ENCODE results near the gene TEAD3. TPM values are rescaled to one million over a fixed set of nuclear protein-coding genes. Genes with fewer than 3 reads are reported as not detected.

TEAD3 gene
- total RNA-seq, 2 experiments from 2014 or later: not detected

DNA sequence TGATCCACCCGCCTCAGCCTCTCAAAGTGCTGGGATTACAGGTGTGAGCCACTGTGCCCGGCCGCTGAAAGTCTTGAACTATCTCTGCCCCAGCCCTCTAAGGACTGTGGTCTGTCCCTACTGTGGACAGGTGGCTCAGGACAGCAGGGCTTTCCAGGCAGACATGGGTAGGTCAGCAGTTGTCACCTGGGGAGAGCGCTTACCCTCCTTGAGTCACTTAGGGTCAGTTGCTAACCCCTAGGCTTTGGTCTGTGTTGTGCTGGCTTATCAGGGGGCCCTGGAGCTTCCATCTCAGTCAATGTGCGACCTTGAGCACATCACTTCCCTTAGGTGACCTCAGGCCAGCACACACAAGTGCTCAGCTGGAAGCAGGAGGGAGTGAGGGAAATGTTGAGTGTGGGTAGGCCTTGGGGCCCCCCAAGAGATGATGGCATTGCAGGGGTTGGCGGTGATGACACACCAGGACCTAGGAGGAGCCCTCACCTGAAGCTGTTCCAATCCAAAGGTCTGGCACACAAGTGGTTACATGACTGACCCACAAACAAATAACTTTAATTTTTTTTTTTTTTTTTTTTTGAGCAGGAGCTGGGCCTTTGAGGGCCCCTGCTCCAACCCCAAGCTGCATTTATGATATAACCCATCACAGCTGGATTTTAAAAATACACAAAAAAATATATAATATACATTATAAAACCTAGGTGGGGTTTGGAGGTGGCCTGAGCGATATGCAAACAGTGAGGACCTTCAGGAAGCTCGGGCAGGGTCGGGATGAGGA is 23.6 kb downstream of the TEAD3 start:
- no peak overlapping the region for H2AFZ ChIP-seq (ENCODE audit: low read length)
- H3K36me3 ChIP-seq (ENCODE audit: insufficient read depth, low read length): peaks cover 61% of the 10 kb centered on the region
- H3K27ac ChIP-seq (ENCODE audit: low read depth, low read length, poor library complexity, severe bottlenecking): peak overlapping the region; percentile 8
- intact Hi-C loops (cut with micrococcal nuclease; ENCODE audit: unreplicated experiment): no loop called here
- no peak overlapping the region for H3K4me3 ChIP-seq (ENCODE audit: low read depth, low read length, poor library complexity, severe bottlenecking)
- no TSS peak for BruUV-seq (replicated peaks)
- peaks cover 25% of the 10 kb centered on the region for H4K20me1 ChIP-seq (ENCODE audit: insufficient read depth, low read length)
- ChIA-PET POLR2A (interaction anchor here (0.6 to 2.9 kb wide), 6 partner anchors 8 to 1586 kb away, joined by 3 to 21 read pairs (median 4); no protein-coding TSS in a partner anchor), CTCF (ENCODE audit: unreplicated experiment) (no interaction called here)
- no peak for DNase-seq (ENCODE audit: low spot score)
- no peak for TF ChIP-seq EZH2phosphoT487 (IDR thresholded peaks at IDR 0.05; ENCODE audit: borderline replicate concordance, low read depth, low read length)
- TF ChIP-seq, protein P1, sequence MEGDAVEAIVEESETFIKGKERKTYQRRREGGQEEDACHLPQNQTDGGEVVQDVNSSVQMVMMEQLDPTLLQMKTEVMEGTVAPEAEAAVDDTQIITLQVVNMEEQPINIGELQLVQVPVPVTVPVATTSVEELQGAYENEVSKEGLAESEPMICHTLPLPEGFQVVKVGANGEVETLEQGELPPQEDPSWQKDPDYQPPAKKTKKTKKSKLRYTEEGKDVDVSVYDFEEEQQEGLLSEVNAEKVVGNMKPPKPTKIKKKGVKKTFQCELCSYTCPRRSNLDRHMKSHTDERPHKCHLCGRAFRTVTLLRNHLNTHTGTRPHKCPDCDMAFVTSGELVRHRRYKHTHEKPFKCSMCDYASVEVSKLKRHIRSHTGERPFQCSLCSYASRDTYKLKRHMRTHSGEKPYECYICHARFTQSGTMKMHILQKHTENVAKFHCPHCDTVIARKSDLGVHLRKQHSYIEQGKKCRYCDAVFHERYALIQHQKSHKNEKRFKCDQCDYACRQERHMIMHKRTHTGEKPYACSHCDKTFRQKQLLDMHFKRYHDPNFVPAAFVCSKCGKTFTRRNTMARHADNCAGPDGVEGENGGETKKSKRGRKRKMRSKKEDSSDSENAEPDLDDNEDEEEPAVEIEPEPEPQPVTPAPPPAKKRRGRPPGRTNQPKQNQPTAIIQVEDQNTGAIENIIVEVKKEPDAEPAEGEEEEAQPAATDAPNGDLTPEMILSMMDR (conservative IDR thresholded peaks at IDR 0.05; ENCODE audit: low read length): no peak
- H3K9me2 ChIP-seq (ENCODE audit: insufficient read depth, low read length): no peaks in the 10 kb centered on the region
- peaks cover 31% of the 10 kb centered on the region for H3K79me2 ChIP-seq (ENCODE audit: insufficient read depth, low read depth, low read length)
- no peak overlapping the region for H3K4me2 ChIP-seq (ENCODE audit: low read length)
- peaks cover 30% of the 10 kb centered on the region for H3K4me1 ChIP-seq (ENCODE audit: insufficient read depth, low read length, poor library complexity, severe bottlenecking)
- no peaks in the 10 kb centered on the region for H3K9me3 ChIP-seq (ENCODE audit: low read length)

DNA sequence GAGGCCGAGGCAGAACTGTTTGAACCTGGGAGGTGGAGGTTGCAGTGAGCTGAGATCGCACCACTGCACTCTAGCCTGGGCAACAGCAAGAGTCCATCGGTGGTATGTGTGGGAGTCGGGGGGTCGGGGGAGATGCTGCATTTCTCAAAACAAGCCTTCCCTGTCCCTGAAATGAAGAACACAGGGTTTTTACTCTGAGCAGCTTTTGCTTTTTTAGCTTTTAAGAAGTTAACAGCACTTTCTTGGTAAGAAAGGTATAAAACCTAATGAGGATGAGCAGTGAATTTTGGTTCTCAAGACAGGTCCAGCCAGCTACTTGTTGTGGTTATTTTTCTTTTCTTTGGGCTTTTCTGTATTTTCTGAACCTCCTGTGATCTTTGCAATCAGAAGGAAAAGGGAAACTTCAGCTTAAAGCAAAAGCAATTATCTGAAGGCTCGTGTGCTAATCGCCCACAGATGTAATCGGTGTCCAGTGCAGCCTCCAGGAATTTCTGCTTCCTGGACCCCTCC is 25.0 kb downstream of the TEAD3 start:
- Histone ChIP-seq H4K20me1 (ENCODE audit: insufficient read depth, low read length) (peaks cover 25% of the 10 kb centered on the region), H3K4me2 (ENCODE audit: low read length) (peak overlapping the region; percentile 99), H3K79me2 (ENCODE audit: insufficient read depth, low read depth, low read length) (peaks cover 32% of the 10 kb centered on the region), H3K27ac (ENCODE audit: low read depth, low read length, poor library complexity, severe bottlenecking) (peak overlapping the region; percentile 21), H3K36me3 (ENCODE audit: insufficient read depth, low read length) (peaks cover 67% of the 10 kb centered on the region), H3K9me3 (ENCODE audit: low read length) (no peaks in the 10 kb centered on the region), H3K4me1 (ENCODE audit: insufficient read depth, low read length, poor library complexity, severe bottlenecking) (peaks cover 38% of the 10 kb centered on the region), H3K9me2 (ENCODE audit: insufficient read depth, low read length) (no peaks in the 10 kb centered on the region), H2AFZ (ENCODE audit: low read length) (no peak overlapping the region), H3K4me3 (ENCODE audit: low read depth, low read length, poor library complexity, severe bottlenecking) (peak overlapping the region; percentile 91)
- no peak for DNase-seq (ENCODE audit: low spot score)
- intact Hi-C loops (cut with micrococcal nuclease; ENCODE audit: unreplicated experiment): no loop called here
- no peak for TF ChIP-seq EZH2phosphoT487 (IDR thresholded peaks at IDR 0.05; ENCODE audit: borderline replicate concordance, low read depth, low read length)
- TF ChIP-seq, protein P1 (conservative IDR thresholded peaks at IDR 0.05; ENCODE audit: low read length): no peak
- ChIA-PET CTCF (ENCODE audit: unreplicated experiment) (interaction anchor here (0.6 kb wide), 1 partner anchor 128 kb away, joined by 3 read pairs; no protein-coding TSS in a partner anchor), POLR2A (interaction anchor here (0.6 to 2.9 kb wide), 7 partner anchors 10 to 580 kb away, joined by 3 to 21 read pairs (median 3); no protein-coding TSS in a partner anchor)
- no TSS peak for BruUV-seq (replicated peaks)
